Inflammatory macrophage treated with lipopolysaccharide for 1 hour (primary cell): ENCODE measurements around the gene RNF167.

Experiments
- DNase-seq, 2 donors: peaks; one replicate each; pipeline ENCODE4 v3.0.0-alpha.2; 2020 to 2022

RNF167 gene

GRCh38 chr17:4986951-4987766 lies 47.1 kb downstream of the RNF167 start, which contains the start of gene CAMTA2:
Gene CAMTA2, minus strand, starts transcription at chr17:4987675. Its CDS starts 1,453 bp downstream, at chr17:4986222.
- peak; percentile 83 to 84 for DNase-seq

DNA sequence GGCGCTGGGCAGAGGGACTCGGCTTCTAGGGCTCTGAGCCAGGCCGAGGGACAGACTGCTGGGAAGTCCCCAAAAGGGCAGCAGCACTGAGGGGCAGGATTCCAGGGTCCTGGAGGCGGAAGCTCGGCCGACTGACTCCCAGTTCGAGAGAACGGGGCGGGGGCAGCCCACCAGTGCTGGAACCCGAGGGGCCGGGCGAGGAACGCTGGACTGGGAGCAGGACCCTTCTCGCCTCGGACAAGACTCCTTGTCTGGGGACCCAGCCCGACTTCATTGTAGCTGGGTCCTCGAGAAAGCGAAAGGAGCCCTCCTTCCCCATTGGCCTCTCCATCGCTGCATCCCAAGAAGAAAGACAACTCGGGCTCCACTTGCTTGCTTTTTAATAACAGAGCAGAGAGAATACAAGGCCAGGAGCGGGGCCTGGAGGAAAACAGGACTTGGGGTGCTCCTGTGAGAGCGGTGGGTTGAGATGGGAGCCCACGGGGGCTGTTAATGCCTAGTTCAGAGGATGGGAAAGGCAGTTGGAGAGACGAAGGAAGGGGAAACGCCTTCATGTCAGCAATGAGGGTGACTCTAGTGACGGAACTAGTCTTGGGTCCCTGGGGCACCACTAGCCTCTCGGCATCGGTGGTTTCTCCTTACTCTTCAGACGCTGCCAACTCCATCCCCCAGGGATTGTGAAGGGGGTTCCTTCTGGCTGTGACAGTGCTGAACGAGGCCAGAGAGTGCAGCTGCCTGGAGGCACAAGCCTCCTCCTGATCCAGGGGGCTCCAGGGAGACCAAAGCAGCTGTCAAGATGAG lies 47.9 kb downstream of the RNF167 start:
- no peak for DNase-seq

GRCh38 chr17:4994081-4994595 lies 54.1 kb downstream of the RNF167 start:
- no peak for DNase-seq
